GM12892 (cell line): Measurements from ENCODE around the gene RASGEF1C.

Source experiments
- POLR2A ChIP-seq: IDR thresholded peaks from 2 replicates; pipeline ENCODE4 v1.6.1; 2011; ENCODE audit warnings: low read depth, low read length, control low read depth
- POLR2AphosphoS5 ChIP-seq: IDR thresholded peaks from 2 replicates; pipeline ENCODE4 v1.6.1; 2011; ENCODE audit warnings: low read depth, low read length, control low read depth
- TAF1 ChIP-seq: IDR thresholded peaks from 2 replicates; pipeline ENCODE4 v1.6.1; 2011; ENCODE audit warnings: low read depth, mild to moderate bottlenecking, control low read depth, low read length, borderline replicate concordance

- TF ChIP-seq POLR2A (no peak), POLR2AphosphoS5 (no peak), TAF1 (no peak)
These were observed 123.2 kb downstream of the RASGEF1C start for GRCh38 chr5:180085837-180086236.
